HCT116 (cell line): ENCODE measurements around the gene SNAP47.

Experiments
- ATF3 ChIP-seq: IDR thresholded peaks from 2 replicates; pipeline ENCODE4 v1.6.1; 2012
- CTCF ChIP-seq, 3 experiments: fragments of 200-600 bp in 1 of 3; sonication (generic) in 1 of 3; IDR thresholded peaks in 2 of 3; conservative IDR thresholded peaks in 1 of 3; 2 replicates each; pipeline ENCODE4 v1.5.1; 2012 to 2017; ENCODE audit warnings: low read depth in 2 of 3, low read length in 2 of 3, antibody characterized with exemption in 1 of 3, borderline replicate concordance in 1 of 3, control low read depth in 1 of 3, mild to moderate bottlenecking in 1 of 3, mixed read lengths in 1 of 3, mixed run types in 1 of 3, moderate library complexity in 1 of 3; ENCODE audit not compliant: insufficient read depth in 1 of 3
- EGR1 ChIP-seq: IDR thresholded peaks from 2 replicates; pipeline ENCODE4 v1.6.1; 2012; ENCODE audit warnings: low read depth
- EZH2 ChIP-seq: fragments of 200-600 bp; sonication (generic); IDR thresholded peaks from 2 replicates; pipeline ENCODE4 v1.6.1; 2017; ENCODE audit warnings: antibody characterized with exemption, mixed run types
- EZH2phosphoT487 ChIP-seq: fragments of 200-600 bp; IDR thresholded peaks from 2 replicates; pipeline ENCODE4 v1.6.1; 2018; ENCODE audit warnings: antibody characterized with exemption, borderline replicate concordance
- FOSL1 ChIP-seq: IDR thresholded peaks from 2 replicates; pipeline ENCODE4 v1.6.1; 2012; ENCODE audit warnings: low read depth
- JUND ChIP-seq: IDR thresholded peaks from 2 replicates; pipeline ENCODE4 v1.6.1; 2012
- MAX ChIP-seq: IDR thresholded peaks from 2 replicates; pipeline ENCODE4 v1.6.1; 2012
- POLR2A ChIP-seq: IDR thresholded peaks from 2 replicates; pipeline ENCODE4 v1.7.0; 2011; ENCODE audit warnings: borderline replicate concordance; ENCODE audit not compliant: insufficient read depth, insufficient read length; ENCODE audit errors: extremely low read depth
- POLR2AphosphoS5 ChIP-seq: IDR thresholded peaks from 2 replicates; pipeline ENCODE4 v1.6.1; 2011; ENCODE audit warnings: mild to moderate bottlenecking, low read depth, low read length, moderate library complexity

- no peak for TF ChIP-seq FOSL1
- no peak for TF ChIP-seq POLR2AphosphoS5
- TF ChIP-seq EZH2, result no peak
- no peak for TF ChIP-seq CTCF (IDR thresholded peaks at IDR 0.05 in 2 of 3, conservative IDR thresholded peaks at IDR 0.05 in 1 of 3; ENCODE audit: borderline replicate concordance in 1 of 3, insufficient read depth in 1 of 3, low read depth in 2 of 3, low read length in 2 of 3)
- TF ChIP-seq EZH2phosphoT487, result no peak
- TF ChIP-seq MAX, result no peak
- no peak for TF ChIP-seq EGR1
- no peak for TF ChIP-seq POLR2A
- TF ChIP-seq JUND, result no peak
- no peak for TF ChIP-seq ATF3
Observed at GRCh38 chr1:227798078-227798802, 63.0 kb downstream of the SNAP47 start.
